Lower lobe of right lung (tissue), 2 donors: ENCODE measurements around the gene NPAS2. TPM values are rescaled to one million over a fixed set of nuclear protein-coding genes. Genes with fewer than 3 reads are reported as not detected.

Experiments used
- ATAC-seq, 2 donors: fragments of 200-7000 bp; cut with Tn5 transposase; one replicate each; pipeline ENCODE4 v1.9.1; 2020 to 2022; ENCODE audit warnings: mild to moderate bottlenecking in 2 of 2, moderate library complexity in 2 of 2
- DNase-seq: peaks from one replicate; pipeline ENCODE4 v3.0.0-alpha.2; 2020
- H3K27ac ChIP-seq: fragments of 200-600 bp; one replicate; pipeline ENCODE4 v1.8.0; 2022
- H3K27me3 ChIP-seq: fragments of 200-600 bp; one replicate; pipeline ENCODE4 v1.8.0; 2022; ENCODE audit warnings: low read depth
- H3K36me3 ChIP-seq: fragments of 200-600 bp; one replicate; pipeline ENCODE4 v1.8.0; 2022; ENCODE audit warnings: mild to moderate bottlenecking
- H3K4me1 ChIP-seq: fragments of 200-600 bp; one replicate; pipeline ENCODE4 v1.8.0; 2022
- H3K4me3 ChIP-seq: fragments of 200-600 bp; one replicate; pipeline ENCODE4 v1.8.0; 2022; ENCODE audit warnings: mild to moderate bottlenecking
- H3K9me3 ChIP-seq: fragments of 200-600 bp; one replicate; pipeline ENCODE4 v1.8.0; 2022
- intact Hi-C: fragments of 100-400 bp; cut with DNase I; formaldehyde crosslinking; loops from one replicate; pipeline ENCODE4 v1.11.0; 2022
- total RNA-seq: library from RNA; stranded (reverse); fragmentation: NEBNext Ultra II Directional; extraction: Animal tissue kit (Norgen Biotek cat#: 25700); gene quantifications from one replicate; pipeline ENCODE4 v1.2.1, GENCODE V29; 2021
- TF ChIP-seq, protein P1 (sequence below): fragments of 200-600 bp; IDR thresholded peaks from one replicate; pipeline ENCODE4 v1.8.0; 2022; ENCODE audit warnings: antibody characterized with exemption, mild to moderate bottlenecking
- donor health status: DM: no; HTN: yes; CAD: no; lungs with severe emphysema.

NPAS2 gene
- total RNA-seq, 1 donor from 2014 or later = 10.1 TPM

DNA sequence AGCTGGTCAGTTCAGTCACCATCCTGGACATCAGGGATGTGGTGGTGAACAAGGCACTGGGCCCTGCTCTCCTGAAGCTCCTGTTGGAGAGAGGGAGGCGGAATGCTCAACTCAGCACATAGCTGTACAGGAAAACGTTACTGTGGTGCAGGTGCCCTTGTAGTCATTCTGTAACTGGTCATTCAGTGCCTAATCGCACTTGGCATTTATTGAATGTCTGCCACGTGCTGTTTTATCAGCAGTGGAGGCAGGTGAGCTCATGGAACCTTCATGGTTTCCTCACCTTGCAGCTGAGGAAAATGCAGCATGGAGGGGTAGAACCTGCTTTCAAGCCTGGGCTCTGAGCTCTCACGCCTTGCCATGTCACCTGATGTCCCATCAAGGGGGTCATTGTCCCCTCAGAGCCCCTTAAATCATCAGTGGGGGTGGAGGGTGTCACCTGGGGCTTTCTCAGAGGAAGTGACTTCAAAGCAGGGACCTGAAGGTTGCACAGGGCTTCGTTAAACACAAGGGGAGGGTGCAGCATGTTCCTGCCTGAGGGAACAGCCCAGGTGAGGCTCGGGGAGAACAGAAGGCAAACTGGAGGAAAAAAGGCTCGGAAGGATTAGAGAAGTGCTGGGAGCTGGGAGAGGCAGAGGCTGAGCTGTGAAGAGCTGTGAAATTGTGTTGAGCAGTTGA, 126.1 kb downstream of the NPAS2 start:
- ATAC-seq (no peak), DNase-seq (no peak)
- TF ChIP-seq, protein P1, sequence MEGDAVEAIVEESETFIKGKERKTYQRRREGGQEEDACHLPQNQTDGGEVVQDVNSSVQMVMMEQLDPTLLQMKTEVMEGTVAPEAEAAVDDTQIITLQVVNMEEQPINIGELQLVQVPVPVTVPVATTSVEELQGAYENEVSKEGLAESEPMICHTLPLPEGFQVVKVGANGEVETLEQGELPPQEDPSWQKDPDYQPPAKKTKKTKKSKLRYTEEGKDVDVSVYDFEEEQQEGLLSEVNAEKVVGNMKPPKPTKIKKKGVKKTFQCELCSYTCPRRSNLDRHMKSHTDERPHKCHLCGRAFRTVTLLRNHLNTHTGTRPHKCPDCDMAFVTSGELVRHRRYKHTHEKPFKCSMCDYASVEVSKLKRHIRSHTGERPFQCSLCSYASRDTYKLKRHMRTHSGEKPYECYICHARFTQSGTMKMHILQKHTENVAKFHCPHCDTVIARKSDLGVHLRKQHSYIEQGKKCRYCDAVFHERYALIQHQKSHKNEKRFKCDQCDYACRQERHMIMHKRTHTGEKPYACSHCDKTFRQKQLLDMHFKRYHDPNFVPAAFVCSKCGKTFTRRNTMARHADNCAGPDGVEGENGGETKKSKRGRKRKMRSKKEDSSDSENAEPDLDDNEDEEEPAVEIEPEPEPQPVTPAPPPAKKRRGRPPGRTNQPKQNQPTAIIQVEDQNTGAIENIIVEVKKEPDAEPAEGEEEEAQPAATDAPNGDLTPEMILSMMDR = no peak
- Histone ChIP-seq H3K27me3 (no peaks in the 10 kb centered on the region), H3K4me3 (no peak overlapping the region), H3K4me1 (no peaks in the 10 kb centered on the region), H3K9me3 (no peaks in the 10 kb centered on the region), H3K27ac (no peak overlapping the region), H3K36me3 (no peaks in the 10 kb centered on the region)
- intact Hi-C loops = no loop called here

GRCh38 chr2:100948942-100949811, 129.2 kb downstream of the NPAS2 start:
- Histone ChIP-seq H3K4me1 (no peaks in the 10 kb centered on the region), H3K4me3 (no peak overlapping the region), H3K36me3 (no peaks in the 10 kb centered on the region), H3K9me3 (no peaks in the 10 kb centered on the region), H3K27ac (no peak overlapping the region), H3K27me3 (no peaks in the 10 kb centered on the region)
- TF ChIP-seq, protein P1 = no peak
- no peak for ATAC-seq
- intact Hi-C loops = no loop called here
- DNase-seq = no peak

GRCh38 chr2:100952512-100952911, 132.6 kb downstream of the NPAS2 start:
- H3K9me3 ChIP-seq = no peaks in the 10 kb centered on the region
- no peak overlapping the region for H3K4me3 ChIP-seq
- no peak for ATAC-seq
- TF ChIP-seq, protein P1 = no peak
- H3K27ac ChIP-seq = no peak overlapping the region
- H3K4me1 ChIP-seq = no peaks in the 10 kb centered on the region
- H3K27me3 ChIP-seq = no peaks in the 10 kb centered on the region
- no peak for DNase-seq
- no peaks in the 10 kb centered on the region for H3K36me3 ChIP-seq
- intact Hi-C loops = no loop called here

DNA sequence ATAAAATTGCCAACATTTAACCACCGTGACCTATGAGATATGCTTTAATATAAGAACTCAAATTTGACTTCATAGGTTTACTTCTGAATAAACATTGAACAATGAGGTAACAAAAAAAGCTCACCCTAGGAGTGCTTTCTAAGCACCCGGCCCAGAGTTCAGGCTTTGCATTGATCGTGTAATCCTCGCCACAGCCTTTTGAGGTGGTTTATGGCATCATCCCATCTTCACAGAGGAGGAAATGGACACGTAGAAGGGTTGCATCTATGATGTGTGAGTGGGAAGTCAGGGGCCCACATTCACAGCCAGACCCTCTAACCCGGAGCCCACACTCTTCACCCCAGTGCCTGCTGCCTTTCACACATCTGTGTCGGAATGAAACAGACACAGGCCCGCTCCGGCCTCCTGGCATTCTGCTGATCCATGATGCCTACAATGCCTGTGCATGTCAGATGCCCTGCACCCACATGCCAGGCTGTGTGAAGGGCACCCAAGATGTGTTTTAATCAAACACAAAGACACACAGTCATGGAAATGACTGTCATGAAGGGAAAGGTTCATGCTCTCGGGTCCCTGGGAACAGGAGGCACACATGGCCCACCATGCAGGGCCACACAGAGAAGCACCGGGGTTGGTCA, 133.6 kb downstream of the NPAS2 start:
- Histone ChIP-seq H3K36me3 (no peaks in the 10 kb centered on the region), H3K4me3 (no peak overlapping the region), H3K27ac (no peak overlapping the region), H3K9me3 (no peaks in the 10 kb centered on the region), H3K27me3 (no peaks in the 10 kb centered on the region), H3K4me1 (peaks cover 6% of the 10 kb centered on the region)
- TF ChIP-seq, protein P1 = no peak
- intact Hi-C loops = no loop called here
- ATAC-seq (no peak), DNase-seq (no peak)

DNA sequence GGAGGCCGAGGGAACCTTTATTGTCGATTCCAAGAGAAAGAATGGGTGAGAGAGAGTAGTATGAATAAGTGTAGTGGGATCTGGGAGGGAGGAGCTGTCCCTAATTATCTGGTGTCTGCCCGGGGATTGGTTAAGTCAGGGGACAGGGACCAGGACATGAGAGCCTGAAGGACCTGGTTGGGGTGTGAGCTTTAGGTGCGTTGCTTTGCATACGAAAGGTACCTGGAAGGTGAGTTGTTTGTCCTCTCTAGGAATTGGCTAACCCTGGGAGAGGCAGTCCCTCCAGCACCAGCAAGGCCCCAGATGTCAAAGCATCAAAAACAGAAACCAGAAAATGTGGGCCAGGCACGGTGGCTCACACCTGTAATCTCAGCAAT, 134.1 kb downstream of the NPAS2 start:
- no peak for DNase-seq
- H3K9me3 ChIP-seq = no peaks in the 10 kb centered on the region
- H3K27me3 ChIP-seq = no peaks in the 10 kb centered on the region
- no peak overlapping the region for H3K4me3 ChIP-seq
- H3K36me3 ChIP-seq = no peaks in the 10 kb centered on the region
- intact Hi-C loops = no loop called here
- ATAC-seq = no peak
- TF ChIP-seq, protein P1 = no peak
- no peak overlapping the region for H3K27ac ChIP-seq
- H3K4me1 ChIP-seq = peaks cover 7% of the 10 kb centered on the region
